ENCODE measurements around the gene MAN2A2. TPM values are rescaled to one million over a fixed set of nuclear protein-coding genes. Genes with fewer than 3 reads are reported as not detected.

MAN2A2 gene
- total and polyA plus RNA-seq, 9 of the 15 experiments (the other 6 are each of a cell fraction or from before 2014, with no cell fraction given) = 7.3 to 151 (median 43.4) TPM

GRCh38 chr15:90869140-90869541 lies 34.0 kb upstream of the MAN2A2 start (continued):
- no peak for TF ChIP-seq ZBTB40 (IDR thresholded peaks at IDR 0.05)
- TF ChIP-seq ZBTB40 (CRISPR knock-in tag; IDR thresholded peaks at IDR 0.05) = no peak
- TF ChIP-seq SNIP1 (IDR thresholded peaks at IDR 0.05; ENCODE audit: low read depth) = no peak
- TF ChIP-seq MAZ (CRISPR knock-in tag; conservative IDR thresholded peaks at IDR 0.05 in 1 of 2, IDR thresholded peaks at IDR 0.05 in 1 of 2) = peak in 1 of 2 experiments; percentile 25; a peak in 1 of 4 replicates
- TF ChIP-seq ZNF174 (CRISPR knock-in tag; IDR thresholded peaks at IDR 0.05) = no peak
- TF ChIP-seq CBX1 (IDR thresholded peaks at IDR 0.05; ENCODE audit: low read depth) = no peak
- no peak for TF ChIP-seq BRD4 (IDR thresholded peaks at IDR 0.05)
- TF ChIP-seq ARID1B (IDR thresholded peaks at IDR 0.05) = peak; percentile 68
- no peak for TF ChIP-seq AFF1 (IDR thresholded peaks at IDR 0.05; ENCODE audit: low read depth in 1 of 2, partially characterized antibody in 2 of 2)
- no peak for TF ChIP-seq NRF1 (conservative IDR thresholded peaks at IDR 0.05 in 1 of 2, IDR thresholded peaks at IDR 0.05 in 1 of 2)
- no peak for TF ChIP-seq CTBP1 (IDR thresholded peaks at IDR 0.05; ENCODE audit: borderline replicate concordance)
- TF ChIP-seq MXI1 (IDR thresholded peaks at IDR 0.05; ENCODE audit: low read depth, low read length) = no peak
- no peak for TF ChIP-seq RBM22 (IDR thresholded peaks at IDR 0.05; ENCODE audit: low read depth, low read length, poor library complexity, severe bottlenecking)
- no peak for TF ChIP-seq RFX7 (CRISPR knock-in tag; IDR thresholded peaks at IDR 0.05)
- peak; percentile 73 for TF ChIP-seq EP300 (IDR thresholded peaks at IDR 0.05; ENCODE audit: low read length)
- TF ChIP-seq GTF2E2 (tag; IDR thresholded peaks at IDR 0.05) = no peak
- no peak for TF ChIP-seq SNAPC5 (CRISPR knock-in tag; IDR thresholded peaks at IDR 0.05)
